ENCODE data around the gene PAM.

The PAM gene

DNA sequence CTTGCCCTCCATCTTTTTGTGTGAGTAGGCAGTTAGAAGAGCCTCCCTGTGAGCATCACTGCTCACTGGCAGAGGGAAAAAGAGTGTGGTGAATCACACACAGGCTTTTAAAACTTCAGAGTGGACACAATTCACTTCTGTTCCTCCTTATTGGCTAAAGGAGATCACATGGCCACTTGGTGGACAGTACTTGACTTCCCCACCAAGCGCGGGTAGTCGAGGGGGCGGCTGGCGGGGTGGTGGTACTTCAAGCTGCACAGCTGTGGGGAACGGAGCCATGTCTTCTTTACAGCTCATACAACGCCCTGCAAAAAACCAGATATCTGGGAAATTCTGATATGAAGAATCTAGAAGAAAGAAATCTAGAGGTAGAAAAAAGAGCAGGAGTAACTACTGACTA is 95.4 kb downstream of the PAM start:
- peaks cover 8% of the 10 kb centered on the region for H3K4me1 ChIP-seq (ENCODE audit: insufficient read depth, low read length)

DNA sequence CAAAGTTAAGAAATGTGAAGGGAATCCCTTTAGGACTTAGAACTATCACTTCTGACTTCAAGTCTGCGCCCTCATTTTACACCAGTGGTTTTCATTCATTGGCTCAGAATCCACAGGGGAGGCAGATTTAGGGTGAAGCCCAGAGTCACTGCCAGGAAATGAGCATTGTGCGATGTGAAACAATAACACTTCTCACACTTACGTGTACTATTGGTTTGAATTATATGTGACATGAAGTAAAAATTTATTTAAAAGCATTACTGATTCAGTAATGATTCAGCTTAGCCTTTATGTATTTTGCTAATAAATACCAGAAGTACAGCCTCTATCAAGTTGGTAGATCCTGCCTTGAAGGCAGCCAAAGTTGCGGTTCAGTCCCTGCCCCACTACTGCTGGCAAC is 98.6 kb downstream of the PAM start:
- H3K9ac ChIP-seq (ENCODE audit: low read length), result no peak overlapping the region
- H3K9me3 ChIP-seq (ENCODE audit: low read length), result no peaks in the 10 kb centered on the region
- H3K4me1 ChIP-seq (ENCODE audit: insufficient read depth, low read length), result peaks cover 28% of the 10 kb centered on the region
- H3K27me3 ChIP-seq (ENCODE audit: control insufficient read depth in 1 of 2, insufficient read depth in 2 of 2, low read length in 2 of 2), result no peaks in the 10 kb centered on the region
- H3K36me3 ChIP-seq (ENCODE audit: insufficient read depth, low read length), result no peaks in the 10 kb centered on the region
- H3K27ac ChIP-seq (ENCODE audit: low read depth, low read length), result no peak overlapping the region
- H3K4me3 ChIP-seq (ENCODE audit: low read depth in 1 of 2, low read length in 2 of 2), result no peak overlapping the region

More for the DNA sequence above, 95.4 kb downstream of the PAM start:
- Histone ChIP-seq H3K36me3 (ENCODE audit: insufficient read depth, low read length) (no peaks in the 10 kb centered on the region), H3K9ac (ENCODE audit: low read length) (no peak overlapping the region), H3K27me3 (ENCODE audit: control insufficient read depth in 1 of 2, insufficient read depth in 2 of 2, low read length in 2 of 2) (no peaks in the 10 kb centered on the region), H3K4me3 (ENCODE audit: low read depth in 1 of 2, low read length in 2 of 2) (no peak overlapping the region), H3K9me3 (ENCODE audit: low read length) (no peaks in the 10 kb centered on the region), H3K27ac (ENCODE audit: low read depth, low read length) (no peak overlapping the region)

DNA sequence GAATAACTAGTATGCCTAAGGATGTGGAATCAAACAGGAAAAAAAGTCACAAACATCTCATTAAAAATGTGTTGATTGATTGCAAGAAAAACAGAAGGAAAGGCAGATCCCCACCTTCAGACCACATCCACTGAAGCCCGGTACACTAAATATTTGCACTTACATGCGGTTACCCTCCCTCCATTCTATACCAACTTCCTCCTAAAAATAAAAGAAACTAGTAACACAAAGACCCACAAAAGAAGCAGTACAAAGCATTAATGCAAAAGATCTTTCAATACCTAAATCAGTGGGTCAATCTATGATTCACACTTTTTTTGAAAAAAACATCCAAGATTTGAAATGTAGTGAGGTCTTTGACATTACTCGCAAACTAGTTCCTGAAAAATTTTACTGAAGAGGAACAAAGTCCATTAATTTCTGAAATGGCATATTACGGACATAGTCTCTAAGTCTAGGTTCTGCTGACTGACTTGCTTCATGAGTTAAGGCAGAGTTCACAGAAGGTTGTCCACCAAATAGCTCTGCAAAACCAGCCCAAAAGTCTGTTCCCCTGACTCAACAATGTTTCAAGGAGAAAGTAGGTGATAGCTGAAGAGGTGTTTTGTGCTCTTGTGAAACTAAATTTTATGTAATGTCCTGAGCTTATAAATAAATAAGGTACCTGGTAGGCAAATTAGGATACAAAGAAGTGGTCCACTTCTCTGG is 100.7 kb downstream of the PAM start:
- H3K9ac ChIP-seq (ENCODE audit: low read length), result no peak overlapping the region
- H3K36me3 ChIP-seq (ENCODE audit: insufficient read depth, low read length), result no peaks in the 10 kb centered on the region
- no peaks in the 10 kb centered on the region for H3K27me3 ChIP-seq (ENCODE audit: control insufficient read depth in 1 of 2, insufficient read depth in 2 of 2, low read length in 2 of 2)
- no peak overlapping the region for H3K4me3 ChIP-seq (ENCODE audit: low read depth in 1 of 2, low read length in 2 of 2)
- peaks cover 28% of the 10 kb centered on the region for H3K4me1 ChIP-seq (ENCODE audit: insufficient read depth, low read length)
- H3K27ac ChIP-seq (ENCODE audit: low read depth, low read length), result no peak overlapping the region
- H3K9me3 ChIP-seq (ENCODE audit: low read length), result no peaks in the 10 kb centered on the region

DNA sequence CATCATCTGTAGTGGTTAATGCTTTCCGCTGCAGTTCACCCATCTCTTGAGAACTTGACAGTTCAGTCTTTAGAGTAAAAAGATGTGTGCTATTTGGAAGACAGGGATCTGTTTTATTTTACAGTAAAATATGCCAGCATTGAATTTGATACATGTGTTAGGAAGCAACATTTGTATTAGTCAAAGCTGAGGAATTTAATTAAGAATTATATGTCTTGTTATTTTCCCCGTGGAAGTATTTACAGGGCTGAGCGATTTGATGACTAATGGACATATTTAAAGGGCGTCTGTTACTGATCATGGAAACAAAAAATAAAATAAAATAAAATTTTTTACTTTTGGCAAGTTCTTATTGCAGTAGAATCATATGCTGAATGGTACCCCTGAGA is 101.3 kb downstream of the PAM start:
- H3K4me1 ChIP-seq (ENCODE audit: insufficient read depth, low read length), result peaks cover 28% of the 10 kb centered on the region
- no peak overlapping the region for H3K9ac ChIP-seq (ENCODE audit: low read length)
- no peak overlapping the region for H3K4me3 ChIP-seq (ENCODE audit: low read depth in 1 of 2, low read length in 2 of 2)
- no peaks in the 10 kb centered on the region for H3K9me3 ChIP-seq (ENCODE audit: low read length)
- H3K27ac ChIP-seq (ENCODE audit: low read depth, low read length), result no peak overlapping the region
- H3K36me3 ChIP-seq (ENCODE audit: insufficient read depth, low read length), result no peaks in the 10 kb centered on the region
- H3K27me3 ChIP-seq (ENCODE audit: control insufficient read depth in 1 of 2, insufficient read depth in 2 of 2, low read length in 2 of 2), result no peaks in the 10 kb centered on the region

DNA sequence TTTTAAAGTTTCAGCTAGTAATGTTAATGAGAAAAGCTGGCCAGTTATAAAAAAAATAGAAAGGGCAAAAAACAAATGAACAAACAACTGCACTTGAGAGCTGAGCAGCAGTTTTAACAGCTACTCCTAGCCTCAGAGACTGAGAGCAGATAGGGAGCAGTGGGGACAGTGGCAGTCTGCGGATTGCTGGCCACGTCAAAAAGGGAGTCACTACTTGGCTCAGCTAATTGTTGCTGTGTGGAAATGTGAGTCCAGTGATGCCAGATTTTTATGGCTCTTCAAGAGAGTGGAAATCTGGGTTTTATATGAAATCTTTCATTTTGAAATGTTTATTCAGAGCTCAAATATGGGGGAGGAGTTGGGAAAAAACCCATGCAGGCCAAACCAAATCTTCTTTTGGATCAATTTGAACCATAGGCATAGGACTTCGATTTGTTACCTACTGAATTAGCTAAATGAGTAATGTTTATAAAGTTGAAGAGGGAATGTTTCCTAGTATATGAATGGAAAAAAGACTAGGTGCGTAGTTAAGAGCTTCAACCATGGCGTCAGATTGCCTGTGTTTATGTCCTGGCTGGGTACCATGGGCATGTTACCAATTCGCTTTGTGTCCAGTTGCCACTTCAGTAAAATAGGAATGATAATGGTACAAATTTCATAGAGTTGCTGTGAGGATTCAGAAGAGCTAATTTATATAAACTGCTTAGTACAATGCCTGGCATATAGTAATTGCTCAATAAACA is 102.1 kb downstream of the PAM start:
- H3K36me3 ChIP-seq (ENCODE audit: insufficient read depth, low read length), result no peaks in the 10 kb centered on the region
- no peaks in the 10 kb centered on the region for H3K27me3 ChIP-seq (ENCODE audit: control insufficient read depth in 1 of 2, insufficient read depth in 2 of 2, low read length in 2 of 2)
- H3K9me3 ChIP-seq (ENCODE audit: low read length), result no peaks in the 10 kb centered on the region
- H3K9ac ChIP-seq (ENCODE audit: low read length), result no peak overlapping the region
- peak overlapping the region; percentile 20 for H3K27ac ChIP-seq (ENCODE audit: low read depth, low read length)
- H3K4me1 ChIP-seq (ENCODE audit: insufficient read depth, low read length), result peaks cover 28% of the 10 kb centered on the region
- H3K4me3 ChIP-seq (ENCODE audit: low read depth in 1 of 2, low read length in 2 of 2), result no peak overlapping the region

DNA sequence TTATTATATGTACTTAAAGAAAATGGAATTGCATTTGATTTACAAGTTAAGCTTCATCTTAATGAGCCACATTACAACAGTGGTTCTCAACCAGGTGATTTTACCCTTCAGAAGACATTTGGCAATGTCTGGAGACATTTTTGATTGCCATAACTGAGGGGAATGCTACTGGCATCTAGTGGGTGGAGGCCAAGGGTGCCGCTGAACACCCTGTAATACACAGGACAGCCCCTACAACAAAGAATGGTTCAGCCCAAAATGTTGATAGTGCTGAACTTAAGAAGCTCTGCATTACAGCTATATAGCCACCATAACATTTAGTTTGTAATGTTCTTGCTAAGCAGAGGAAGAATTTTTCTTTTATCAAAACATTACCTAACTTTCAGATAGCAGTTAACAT is 103.1 kb downstream of the PAM start:
- Histone ChIP-seq H3K4me3 (ENCODE audit: low read depth in 1 of 2, low read length in 2 of 2) (no peak overlapping the region), H3K27ac (ENCODE audit: low read depth, low read length) (peak overlapping the region; percentile 56), H3K4me1 (ENCODE audit: insufficient read depth, low read length) (peaks cover 37% of the 10 kb centered on the region), H3K9me3 (ENCODE audit: low read length) (no peaks in the 10 kb centered on the region), H3K36me3 (ENCODE audit: insufficient read depth, low read length) (no peaks in the 10 kb centered on the region), H3K27me3 (ENCODE audit: control insufficient read depth in 1 of 2, insufficient read depth in 2 of 2, low read length in 2 of 2) (no peaks in the 10 kb centered on the region), H3K9ac (ENCODE audit: low read length) (no peak overlapping the region)

DNA sequence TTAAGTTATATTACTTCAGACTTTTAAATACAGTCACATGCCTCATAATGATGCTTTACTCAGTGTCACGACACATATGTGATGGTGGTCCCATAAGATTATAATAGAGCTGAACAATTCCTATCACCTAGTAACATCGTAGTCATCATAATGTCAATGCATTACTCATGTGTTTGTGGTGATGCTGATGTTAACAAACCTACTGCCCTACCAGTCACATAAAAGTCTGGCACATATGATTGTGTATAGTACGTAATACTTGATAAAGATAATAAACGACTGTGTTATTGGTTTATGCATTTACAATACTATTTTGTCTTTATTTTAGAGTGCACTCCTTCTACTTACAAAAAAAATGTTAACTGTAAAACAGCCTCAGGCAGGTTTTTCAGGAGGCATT is 103.7 kb downstream of the PAM start:
- Histone ChIP-seq H3K36me3 (ENCODE audit: insufficient read depth, low read length) (no peaks in the 10 kb centered on the region), H3K9me3 (ENCODE audit: low read length) (no peaks in the 10 kb centered on the region), H3K27me3 (ENCODE audit: control insufficient read depth in 1 of 2, insufficient read depth in 2 of 2, low read length in 2 of 2) (no peaks in the 10 kb centered on the region), H3K4me1 (ENCODE audit: insufficient read depth, low read length) (peaks cover 37% of the 10 kb centered on the region), H3K9ac (ENCODE audit: low read length) (no peak overlapping the region), H3K4me3 (ENCODE audit: low read depth in 1 of 2, low read length in 2 of 2) (no peak overlapping the region), H3K27ac (ENCODE audit: low read depth, low read length) (no peak overlapping the region)

DNA sequence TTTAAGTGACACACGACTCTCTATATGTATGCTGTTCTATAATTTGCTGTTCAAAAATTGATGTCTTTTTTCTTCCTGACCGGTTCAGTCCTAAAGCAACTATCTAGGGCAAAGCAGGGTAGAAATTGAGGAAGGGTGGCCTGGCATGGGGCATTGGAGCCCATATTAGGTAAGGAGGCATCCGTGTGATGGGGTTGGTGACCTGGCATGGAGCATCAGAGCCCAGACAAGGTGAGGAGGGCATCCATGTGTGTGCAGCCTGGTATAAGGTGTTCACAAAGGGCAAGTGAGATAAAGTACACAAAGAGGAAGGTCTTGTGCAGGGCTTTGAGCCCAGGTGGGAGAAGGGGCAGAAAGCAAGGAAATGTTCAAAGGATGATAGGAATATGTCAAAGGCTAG is 104.9 kb downstream of the PAM start:
- H3K27me3 ChIP-seq (ENCODE audit: control insufficient read depth in 1 of 2, insufficient read depth in 2 of 2, low read length in 2 of 2), result no peaks in the 10 kb centered on the region
- no peak overlapping the region for H3K27ac ChIP-seq (ENCODE audit: low read depth, low read length)
- H3K36me3 ChIP-seq (ENCODE audit: insufficient read depth, low read length), result no peaks in the 10 kb centered on the region
- no peaks in the 10 kb centered on the region for H3K9me3 ChIP-seq (ENCODE audit: low read length)
- H3K9ac ChIP-seq (ENCODE audit: low read length), result no peak overlapping the region
- H3K4me1 ChIP-seq (ENCODE audit: insufficient read depth, low read length), result peaks cover 34% of the 10 kb centered on the region
- no peak overlapping the region for H3K4me3 ChIP-seq (ENCODE audit: low read depth in 1 of 2, low read length in 2 of 2)

DNA sequence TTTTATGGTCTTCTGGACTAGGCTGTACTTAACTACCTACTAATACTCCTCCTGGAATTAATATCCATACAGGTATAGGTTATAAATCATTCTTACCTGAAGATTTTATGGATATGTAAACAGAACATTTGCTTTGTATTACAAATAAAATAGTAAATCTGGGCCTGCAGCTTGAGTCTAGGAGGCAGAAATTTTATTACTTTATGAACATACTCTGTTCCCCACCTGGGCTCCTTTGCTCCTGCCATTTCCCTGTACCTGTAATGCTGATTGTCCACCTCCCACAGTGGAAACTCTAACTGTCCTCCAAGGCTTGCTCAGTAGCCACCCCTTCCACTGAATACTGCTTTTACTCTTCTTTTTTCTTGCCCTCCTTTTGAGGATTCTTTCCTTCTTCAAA is 108.0 kb downstream of the PAM start:
- Histone ChIP-seq H3K36me3 (ENCODE audit: insufficient read depth, low read length) (no peaks in the 10 kb centered on the region), H3K4me1 (ENCODE audit: insufficient read depth, low read length) (peaks cover 27% of the 10 kb centered on the region), H3K27ac (ENCODE audit: low read depth, low read length) (no peak overlapping the region), H3K9me3 (ENCODE audit: low read length) (no peaks in the 10 kb centered on the region), H3K27me3 (ENCODE audit: control insufficient read depth in 1 of 2, insufficient read depth in 2 of 2, low read length in 2 of 2) (no peaks in the 10 kb centered on the region), H3K4me3 (ENCODE audit: low read depth in 1 of 2, low read length in 2 of 2) (no peak overlapping the region), H3K9ac (ENCODE audit: low read length) (no peak overlapping the region)

DNA sequence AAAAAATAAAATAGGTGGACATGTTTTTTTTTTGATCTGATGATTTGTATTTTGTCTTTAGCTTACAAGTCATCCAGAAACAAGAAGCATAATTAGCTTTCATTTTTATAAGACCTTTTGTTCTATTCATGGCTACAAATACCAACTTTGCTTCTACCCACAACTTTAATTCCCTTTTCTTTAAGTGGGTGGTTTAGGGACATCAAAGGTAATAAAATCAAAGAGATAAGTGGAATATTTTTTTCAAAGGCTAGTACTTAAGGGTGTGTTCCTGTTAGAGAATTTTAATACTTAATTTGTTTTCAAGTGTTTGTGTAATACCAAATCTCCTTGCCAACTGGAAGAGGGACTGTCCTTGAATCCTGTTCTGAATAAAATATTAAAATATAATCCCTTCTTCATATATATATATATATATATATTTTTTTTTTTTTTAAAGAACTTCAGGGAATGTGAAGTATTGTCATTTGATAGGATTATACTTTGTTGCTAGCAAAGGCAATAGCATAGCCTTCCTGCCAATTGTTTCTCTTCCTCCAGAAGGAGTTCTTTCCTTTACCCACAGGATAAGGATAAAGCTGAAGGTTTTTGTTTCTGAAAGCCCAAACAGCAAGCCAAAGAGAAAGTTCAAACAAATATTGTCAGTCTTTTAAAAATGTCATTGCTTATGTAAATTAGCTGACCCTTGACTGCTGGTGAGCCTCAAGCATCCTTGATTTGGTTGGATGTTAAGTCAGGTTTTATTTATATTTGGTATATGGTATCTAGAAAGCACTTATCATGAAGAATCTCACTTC is 108.9 kb downstream of the PAM start:
- no peak overlapping the region for H3K4me3 ChIP-seq (ENCODE audit: low read depth in 1 of 2, low read length in 2 of 2)
- no peaks in the 10 kb centered on the region for H3K36me3 ChIP-seq (ENCODE audit: insufficient read depth, low read length)
- H3K27me3 ChIP-seq (ENCODE audit: control insufficient read depth in 1 of 2, insufficient read depth in 2 of 2, low read length in 2 of 2), result no peaks in the 10 kb centered on the region
- H3K9ac ChIP-seq (ENCODE audit: low read length), result no peak overlapping the region
- no peaks in the 10 kb centered on the region for H3K9me3 ChIP-seq (ENCODE audit: low read length)
- peaks cover 31% of the 10 kb centered on the region for H3K4me1 ChIP-seq (ENCODE audit: insufficient read depth, low read length)
- no peak overlapping the region for H3K27ac ChIP-seq (ENCODE audit: low read depth, low read length)

DNA sequence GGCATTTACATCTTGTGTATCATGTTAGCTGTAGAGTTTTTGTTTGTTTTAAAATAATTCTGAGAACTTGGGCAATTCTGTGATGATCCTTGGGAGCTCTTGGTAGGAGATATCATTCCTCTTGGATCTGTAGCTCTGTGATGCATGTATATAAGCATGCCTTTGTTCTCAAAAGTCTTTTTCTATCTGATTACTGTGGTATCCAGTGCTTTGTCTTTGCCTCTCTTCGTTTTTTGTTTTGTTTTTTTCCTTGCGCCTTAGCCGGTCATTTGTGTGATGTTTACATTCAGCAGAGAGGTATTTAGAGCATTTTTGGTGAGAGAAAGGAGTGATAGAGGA is 110.0 kb downstream of the PAM start:
- Histone ChIP-seq H3K9ac (ENCODE audit: low read length) (peak overlapping the region; percentile 79), H3K4me1 (ENCODE audit: insufficient read depth, low read length) (peaks cover 31% of the 10 kb centered on the region), H3K36me3 (ENCODE audit: insufficient read depth, low read length) (no peaks in the 10 kb centered on the region), H3K27ac (ENCODE audit: low read depth, low read length) (peak overlapping the region; percentile 46), H3K4me3 (ENCODE audit: low read depth in 1 of 2, low read length in 2 of 2) (peak overlapping the region; percentile 35 to 82), H3K27me3 (ENCODE audit: control insufficient read depth in 1 of 2, insufficient read depth in 2 of 2, low read length in 2 of 2) (no peaks in the 10 kb centered on the region), H3K9me3 (ENCODE audit: low read length) (no peaks in the 10 kb centered on the region)
